Hypothalamus (tissue), 51 donors: ENCODE measurements around the gene FGF2.

Experiments
- DNase-seq, 51 donors: peaks; one replicate each; lab custom pipeline; 2025; lab: John Stamatoyannopoulos, UW

FGF2 gene

DNA sequence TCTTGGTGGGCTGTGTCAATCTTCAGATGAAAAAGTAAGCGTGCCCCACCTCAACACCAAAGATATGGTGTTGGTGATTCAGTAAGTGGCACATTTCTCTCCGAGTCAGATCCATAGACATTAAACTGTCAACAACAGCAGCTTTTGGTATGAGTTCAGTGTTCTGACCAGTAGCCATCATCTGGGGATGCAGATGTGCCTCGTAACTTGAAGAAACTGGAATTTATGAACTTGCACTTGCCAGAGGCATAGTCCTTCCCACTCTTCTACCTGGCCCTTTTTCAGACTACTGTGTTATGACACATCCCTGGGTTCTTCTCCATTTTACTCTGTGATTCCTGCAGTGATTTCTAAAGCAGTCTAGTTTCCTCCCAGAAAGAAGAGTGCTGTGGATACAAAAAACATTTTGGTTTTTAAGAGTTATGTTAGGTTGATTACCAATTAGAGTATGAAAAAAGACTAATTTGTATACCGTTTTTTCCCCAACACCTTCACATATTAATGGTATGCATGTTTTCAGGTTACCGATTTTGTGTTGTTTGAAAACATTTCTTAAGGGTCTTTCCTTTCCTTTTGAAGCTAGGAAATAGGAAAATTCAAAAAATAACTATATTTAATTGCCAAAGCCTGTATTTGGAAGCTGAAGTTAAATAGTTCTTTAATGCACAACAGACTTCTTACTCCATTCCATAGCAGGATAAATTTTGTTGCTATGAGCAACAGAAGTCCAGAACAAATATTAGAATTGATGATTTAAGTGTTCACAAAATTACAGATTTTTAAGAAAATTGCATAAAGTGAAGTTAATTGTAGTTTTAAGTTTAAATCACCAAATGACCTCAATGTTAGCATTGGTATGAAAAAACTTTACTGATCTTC, 56.5 kb downstream of the FGF2 start:
- DNase-seq = no peak

DNA sequence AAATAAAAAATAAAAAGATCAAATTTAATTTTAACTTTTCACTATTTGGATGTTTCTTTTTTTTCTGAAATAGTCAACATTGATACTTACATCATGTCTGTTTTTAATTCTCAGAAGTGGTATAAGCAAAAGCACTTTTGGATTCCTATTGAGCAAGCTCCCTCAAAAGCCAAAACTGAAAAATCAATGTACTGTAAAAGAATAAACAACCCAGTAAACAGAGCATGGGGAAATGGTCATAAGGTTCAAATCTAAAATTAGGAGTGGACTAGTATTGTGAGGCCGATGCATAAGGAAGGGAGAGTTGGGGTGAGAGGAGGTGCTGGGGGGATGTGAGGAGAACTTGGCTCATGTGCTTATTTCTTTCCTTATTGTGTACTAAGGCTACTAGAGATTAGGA, 57.9 kb downstream of the FGF2 start:
- DNase-seq = no peak

DNA sequence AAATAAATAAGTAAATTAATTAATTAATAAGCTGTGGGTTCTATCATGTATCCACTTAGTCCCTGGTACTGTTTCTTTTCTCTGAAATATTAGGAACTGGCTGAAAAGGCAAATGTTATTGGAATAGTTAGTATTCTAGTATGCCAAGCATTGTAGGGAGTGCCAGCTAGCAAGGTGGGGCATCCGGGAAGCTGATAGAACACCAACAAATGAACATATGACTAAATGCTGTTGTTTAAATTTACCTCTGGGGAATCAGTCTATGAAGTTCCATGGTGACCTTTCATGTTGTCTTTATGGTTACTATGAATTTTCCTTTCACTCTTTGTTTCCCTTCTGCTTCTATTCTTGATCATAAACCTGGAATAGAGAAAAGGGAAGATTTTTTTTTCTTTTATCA, 63.1 kb downstream of the FGF2 start:
- no peak for DNase-seq

DNA sequence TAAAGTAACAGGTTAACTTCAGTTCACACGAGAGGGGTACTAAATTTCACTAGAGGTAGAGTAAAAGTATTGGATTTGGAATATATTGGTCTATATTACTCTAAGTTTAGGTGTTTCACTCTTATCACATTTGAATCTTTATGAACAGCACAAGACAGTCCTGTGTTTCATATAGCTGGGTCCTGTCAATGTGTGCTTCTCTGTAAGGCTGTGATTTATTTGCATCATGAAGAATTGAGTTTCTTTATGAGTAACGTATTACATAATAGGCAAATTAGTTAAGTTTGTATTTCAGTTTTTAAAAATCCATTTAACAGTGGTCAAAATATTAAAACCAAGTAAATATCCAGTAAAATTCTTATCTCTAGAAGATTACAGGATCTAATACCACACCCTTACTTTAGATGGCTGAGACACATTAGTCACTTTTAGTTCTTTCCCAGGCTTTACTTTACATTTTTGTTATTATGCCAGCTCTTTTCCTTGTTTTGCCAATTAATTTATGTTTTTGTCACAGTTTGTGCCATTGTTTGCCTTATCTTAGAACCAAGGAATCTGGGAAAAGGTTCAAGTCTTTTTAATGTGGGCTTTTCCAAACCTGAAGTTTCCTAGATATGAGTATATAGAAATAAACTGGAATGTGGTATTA, 63.6 kb downstream of the FGF2 start:
- no peak for DNase-seq

DNA sequence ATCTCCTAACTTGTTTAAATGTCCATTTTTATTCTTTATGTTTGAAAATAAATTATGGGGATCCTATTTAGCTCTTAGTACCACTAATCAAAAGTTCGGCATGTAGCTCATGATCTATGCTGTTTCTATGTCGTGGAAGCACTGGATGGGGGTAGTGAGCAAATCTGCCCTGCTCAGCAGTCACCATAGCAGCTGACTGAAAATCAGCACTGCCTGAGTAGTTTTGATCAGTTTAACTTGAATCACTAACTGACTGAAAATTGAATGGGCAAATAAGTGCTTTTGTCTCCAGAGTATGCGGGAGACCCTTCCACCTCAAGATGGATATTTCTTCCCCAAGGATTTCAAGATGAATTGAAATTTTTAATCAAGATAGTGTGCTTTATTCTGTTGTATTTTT, 68.2 kb downstream of the FGF2 start:
- no peak for DNase-seq

DNA sequence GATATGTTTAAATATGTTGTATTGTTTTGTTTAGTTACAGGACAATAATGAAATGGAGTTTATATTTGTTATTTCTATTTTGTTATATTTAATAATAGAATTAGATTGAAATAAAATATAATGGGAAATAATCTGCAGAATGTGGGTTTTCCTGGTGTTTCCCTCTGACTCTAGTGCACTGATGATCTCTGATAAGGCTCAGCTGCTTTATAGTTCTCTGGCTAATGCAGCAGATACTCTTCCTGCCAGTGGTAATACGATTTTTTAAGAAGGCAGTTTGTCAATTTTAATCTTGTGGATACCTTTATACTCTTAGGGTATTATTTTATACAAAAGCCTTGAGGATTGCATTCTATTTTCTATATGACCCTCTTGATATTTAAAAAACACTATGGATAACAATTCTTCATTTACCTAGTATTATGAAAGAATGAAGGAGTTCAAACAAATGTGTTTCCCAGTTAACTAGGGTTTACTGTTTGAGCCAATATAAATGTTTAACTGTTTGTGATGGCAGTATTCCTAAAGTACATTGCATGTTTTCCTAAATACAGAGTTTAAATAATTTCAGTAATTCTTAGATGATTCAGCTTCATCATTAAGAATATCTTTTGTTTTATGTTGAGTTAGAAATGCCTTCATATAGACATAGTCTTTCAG, 68.8 kb downstream of the FGF2 start:
- no peak for DNase-seq

DNA sequence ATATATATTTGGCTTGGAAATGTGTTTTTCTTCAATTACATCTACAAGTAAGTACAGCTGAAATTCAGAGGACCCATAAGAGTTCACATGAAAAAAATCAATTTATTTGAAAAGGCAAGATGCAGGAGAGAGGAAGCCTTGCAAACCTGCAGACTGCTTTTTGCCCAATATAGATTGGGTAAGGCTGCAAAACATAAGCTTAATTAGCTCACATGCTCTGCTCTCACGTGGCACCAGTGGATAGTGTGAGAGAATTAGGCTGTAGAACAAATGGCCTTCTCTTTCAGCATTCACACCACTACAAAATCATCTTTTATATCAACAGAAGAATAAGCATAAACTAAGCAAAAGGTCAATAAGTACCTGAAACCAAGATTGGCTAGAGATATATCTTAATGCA, 69.6 kb downstream of the FGF2 start:
- no peak for DNase-seq

DNA sequence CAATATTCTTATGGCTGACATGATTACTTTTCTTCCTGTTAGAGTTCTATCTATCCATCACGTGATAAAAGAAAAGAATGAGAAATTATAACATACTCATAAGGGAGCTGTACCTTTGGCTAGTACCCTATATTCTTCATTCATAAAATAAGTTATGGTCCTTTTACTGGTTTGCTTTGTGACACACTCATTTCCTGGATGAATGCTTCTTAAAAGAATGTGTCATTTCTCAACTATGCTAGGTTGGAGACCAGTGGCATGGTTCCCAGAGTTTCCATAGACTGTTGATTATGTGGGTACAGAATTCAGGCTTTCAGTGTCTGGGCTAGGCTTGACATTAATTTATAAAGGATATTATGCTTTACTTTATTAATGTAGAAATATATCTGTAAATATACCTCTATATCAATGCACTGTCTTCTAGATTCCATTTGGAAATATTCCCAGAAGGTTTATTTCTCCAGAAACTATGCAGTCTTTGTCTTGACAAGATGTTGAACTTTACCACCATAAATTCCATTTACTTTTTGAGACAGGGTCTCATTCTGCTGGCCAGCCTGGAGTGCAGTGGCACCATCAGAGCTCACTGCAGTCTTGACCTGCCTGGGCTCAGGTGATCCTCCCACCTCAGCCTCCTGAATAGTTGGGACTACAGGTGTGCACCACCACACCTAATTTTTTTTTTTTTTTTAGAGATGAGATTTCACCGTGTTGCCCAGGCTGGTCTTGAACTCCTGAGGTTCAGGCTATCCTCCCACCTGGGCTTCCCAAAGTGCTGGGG, 71.9 kb downstream of the FGF2 start:
- DNase-seq = peak in 4 of 51 donors; percentile 1 to 25 (median 10)

DNA sequence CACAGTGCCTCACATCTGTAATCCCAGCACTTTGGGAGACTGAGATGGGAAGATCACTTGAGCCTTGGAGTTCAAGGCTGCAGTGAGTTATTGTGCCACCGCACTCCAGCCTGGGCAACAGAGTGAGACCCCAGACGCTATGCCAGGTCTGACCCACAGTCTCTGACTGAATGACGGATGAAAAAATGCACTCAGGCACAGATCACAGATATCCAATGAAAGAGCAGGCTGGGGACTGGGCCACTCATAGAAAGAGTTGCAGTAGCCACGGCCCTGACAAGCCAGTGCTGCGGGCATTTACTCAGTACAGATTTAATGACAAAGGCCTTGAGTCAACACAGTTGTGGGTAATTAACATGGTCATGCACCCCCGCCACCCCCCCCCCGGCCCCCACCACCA, 73.1 kb downstream of the FGF2 start:
- DNase-seq = no peak

DNA sequence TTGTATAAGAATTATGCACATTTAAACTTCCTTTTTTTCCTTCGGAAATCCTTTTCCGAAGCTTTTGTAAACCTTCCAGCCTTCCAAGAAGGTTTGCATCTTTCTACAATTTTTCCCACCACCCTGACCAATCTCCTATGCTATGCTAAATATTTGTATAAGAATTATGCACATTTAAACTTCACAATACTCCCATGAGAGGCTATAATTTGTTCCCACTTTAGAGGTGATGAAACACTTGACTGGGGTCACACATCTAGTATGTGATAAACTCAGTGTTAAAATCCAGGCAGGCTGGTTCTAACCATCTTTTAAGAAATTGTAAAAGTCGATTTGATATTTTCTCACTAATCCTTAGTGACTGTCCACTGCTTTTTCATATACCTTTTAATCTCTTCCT, 73.7 kb downstream of the FGF2 start:
- DNase-seq = no peak

DNA sequence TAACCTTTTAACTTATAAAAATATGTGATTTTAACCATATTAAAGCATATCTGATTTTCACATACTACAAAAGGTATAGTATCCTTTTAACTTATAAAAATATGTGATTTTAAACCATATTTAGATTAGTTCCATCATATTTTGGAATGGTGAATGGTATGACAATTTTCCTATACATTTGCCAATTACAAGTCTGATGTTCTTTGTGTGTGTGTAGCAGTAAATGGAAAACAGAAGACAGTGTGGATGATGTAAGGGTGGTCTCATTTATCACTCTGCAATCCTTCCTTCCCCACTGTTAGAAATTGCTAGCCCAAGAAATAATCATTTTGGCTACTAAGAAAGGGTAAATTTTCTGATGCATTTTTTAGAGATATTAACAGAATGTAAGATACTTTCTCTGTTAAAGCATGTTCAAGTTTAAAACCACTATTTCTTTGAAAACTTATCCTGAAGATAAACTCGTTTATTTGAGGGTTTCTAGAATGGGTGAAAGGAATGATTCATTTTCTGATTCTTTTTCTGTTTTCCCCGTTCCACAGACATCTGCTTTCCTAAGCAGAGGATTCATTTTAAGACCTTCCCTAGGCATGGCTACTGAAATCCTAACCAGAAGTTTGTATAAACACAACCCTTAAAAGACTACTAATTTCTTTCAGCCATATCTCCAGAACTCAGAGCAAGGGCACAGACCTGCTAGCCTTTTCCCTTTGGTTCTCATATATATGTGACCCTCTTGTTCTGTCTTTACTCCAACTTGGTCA, 74.8 kb downstream of the FGF2 start:
- DNase-seq = no peak

DNA sequence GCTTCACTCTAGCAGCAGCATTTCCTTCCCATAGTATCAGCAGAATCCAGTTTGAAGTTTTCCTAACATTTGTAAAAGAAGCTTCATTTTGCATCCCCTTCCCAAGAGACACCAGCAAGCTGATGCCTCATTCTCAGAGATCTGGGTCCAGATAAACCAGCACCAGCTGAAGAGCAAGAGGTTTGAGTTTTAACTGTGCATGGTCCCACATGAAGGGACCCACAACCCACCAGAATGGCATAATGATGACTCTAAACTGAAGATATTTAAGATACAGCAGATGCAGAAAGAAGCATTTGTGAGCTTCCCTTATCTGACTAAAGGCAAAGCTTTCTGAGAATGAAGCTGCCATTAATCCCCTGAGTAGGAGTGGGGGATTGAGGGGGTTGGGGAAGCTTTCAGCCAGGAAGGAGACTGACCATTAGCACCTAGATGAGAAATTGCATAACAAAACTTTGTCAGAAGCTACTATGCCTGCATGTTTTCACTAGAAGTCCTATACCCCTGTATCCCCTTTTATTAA, 77.2 kb downstream of the FGF2 start:
- DNase-seq = no peak

DNA sequence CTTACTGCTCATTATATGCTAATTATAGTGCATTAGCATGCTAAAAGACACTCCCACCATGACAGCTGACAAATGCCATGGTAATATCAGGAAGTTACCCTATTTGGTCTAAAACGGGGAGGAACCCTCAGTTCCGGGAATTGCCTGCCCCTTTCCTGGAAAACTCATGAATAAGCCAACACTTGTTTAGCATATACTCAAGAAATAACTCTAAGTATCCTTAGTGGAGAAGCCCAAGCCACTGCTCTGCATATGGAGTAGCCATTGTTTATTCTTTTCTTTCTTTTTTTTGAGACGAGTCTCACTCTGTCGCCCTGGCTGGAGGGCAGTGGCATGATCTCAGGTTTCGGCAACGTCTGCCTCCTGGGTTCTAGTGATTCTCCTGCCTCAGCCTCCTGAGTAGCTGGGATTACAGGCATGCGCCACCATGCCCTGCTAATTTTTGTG, 80.3 kb downstream of the FGF2 start:
- DNase-seq = no peak

DNA sequence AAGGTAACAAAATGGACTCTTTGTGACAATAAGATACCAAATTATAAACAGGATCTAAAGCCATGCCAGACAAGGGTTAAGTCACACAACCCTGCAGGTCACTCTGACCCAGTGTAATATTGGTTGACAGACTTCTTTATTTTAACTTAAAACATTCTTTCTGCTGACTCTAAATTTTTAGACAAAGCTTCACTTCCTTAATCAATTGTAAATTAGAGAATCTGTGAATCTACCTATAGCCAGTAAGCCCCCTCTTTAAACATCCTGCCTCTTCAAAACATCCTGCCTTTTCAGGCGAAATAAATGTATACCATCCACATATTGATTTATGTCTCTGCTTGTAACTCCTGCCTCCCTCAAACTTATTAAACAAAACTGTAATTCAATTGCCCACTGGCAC, 81.6 kb downstream of the FGF2 start:
- DNase-seq = no peak

DNA sequence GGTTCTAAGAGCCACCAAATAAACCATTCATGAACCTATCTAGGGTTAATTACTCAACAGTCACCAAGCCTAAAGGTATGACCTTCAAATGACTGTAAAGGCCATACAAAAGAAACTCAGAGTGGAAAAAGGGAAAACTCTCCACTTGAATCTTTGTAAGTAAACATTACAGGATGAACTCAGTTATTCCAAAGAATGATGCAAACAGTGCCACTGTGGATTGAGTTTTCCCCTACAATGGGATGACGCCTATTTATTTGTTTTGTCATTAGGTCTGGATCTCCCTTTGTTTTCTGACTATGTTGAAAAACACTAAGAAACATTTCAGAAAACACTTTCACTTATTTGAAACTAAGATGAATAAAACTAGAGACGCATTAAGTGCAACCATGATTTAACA, 83.1 kb downstream of the FGF2 start:
- no peak for DNase-seq

DNA sequence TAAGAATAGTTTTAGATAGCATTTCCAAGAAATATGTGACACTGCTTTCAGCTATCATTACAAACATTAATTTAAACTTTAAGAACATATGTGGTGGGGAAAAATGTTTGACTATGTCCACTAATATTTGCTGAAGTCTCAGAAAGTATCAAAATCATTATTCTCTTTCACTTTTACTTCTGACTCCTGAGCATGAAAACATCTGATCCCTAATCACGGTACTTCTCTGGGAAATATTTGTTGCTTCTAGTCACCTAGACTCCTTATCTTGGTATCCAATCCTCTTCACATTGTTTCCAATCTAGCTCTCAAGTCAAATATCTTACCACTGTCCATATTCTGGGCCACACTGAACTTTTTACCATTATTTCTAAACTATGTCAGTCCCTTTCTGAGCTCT, 85.0 kb downstream of the FGF2 start:
- no peak for DNase-seq

DNA sequence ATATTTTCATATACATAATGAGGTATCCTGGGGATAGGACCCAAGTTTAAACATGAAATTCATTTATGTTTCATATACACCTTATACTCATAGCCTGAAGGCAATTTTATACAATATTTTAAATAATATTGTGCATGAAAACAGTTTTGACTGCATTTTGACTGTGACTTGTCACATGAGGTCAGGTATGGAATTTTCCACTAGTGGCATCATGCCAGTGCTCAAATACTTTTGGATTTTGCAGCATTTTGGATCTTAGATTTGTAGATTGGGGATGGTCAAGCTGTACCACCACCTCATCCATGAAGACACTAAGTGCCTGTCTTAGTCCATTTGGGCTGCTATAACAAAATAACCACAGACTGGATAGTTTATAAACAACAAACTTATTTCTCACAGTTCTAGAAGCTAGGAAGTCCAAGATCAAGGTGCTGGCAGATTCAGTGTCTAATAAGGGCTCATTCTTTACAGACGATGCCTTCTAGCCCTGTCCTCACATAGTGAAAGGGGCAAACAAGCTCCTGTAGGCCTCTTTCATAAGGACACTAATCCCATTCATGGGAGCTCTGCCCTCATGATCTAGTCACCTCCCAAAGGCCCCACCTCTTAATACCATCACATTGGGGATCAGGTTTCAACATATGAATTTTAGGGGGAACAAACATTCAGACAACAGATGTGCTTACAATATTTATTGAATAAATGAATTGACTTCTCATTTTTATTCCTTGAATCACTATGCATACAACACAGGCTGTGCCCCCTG, 86.4 kb downstream of the FGF2 start:
- DNase-seq = no peak

DNA sequence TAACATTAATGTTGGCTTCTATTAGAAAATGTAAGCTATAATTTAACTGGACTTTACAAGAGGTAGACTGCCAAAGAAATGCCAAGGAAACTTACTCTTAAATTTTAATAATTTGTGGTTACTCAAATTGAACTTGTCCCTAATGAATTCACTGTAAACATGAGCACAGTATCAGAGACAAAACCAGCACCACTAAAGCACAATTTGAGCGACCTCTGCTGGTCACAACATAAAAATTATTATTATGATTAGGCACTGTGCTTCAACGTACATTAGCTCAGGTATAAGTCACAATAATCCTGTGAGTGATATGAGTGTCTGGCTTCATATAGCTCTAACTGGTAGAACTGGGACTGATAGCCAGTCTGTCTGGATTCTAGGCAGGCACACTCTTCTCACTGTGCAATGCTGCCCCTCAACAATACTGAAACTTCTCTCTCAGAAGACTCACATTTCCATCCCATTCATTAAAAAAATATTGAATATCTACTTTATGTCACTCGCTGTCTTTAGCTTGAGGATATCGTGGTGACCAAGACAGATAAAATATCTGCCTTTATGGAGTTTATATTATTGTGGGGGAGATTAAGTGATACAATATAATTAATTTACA, 87.8 kb downstream of the FGF2 start:
- peak in 5 of 51 donors; percentile 1 to 3 (median 2) for DNase-seq

DNA sequence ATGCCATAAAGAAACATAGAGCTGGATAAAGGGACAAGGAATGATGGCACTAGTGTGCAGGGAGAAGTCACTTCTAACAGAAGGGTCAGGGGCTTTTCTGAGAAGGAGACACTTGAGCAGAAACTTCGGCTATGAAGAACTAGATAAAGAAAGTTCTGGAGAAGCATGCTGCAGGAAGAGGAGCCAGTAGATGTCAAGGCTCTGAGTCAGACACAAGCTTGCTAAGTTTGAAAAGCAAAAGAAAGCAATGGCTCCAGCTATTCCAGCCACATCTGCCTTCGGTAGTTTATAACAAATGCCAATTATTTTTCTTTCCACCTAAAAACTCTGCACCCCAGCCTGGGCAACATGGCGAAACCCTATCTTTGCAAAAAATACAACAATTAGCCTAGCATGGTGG, 88.3 kb downstream of the FGF2 start:
- no peak for DNase-seq
